DMS79 treated with DMSO at 0.1 percent for 48 hours (cell line): Measurements from ENCODE around the gene STPG1.

Source experiments
- DNase-seq: peaks from one replicate; lab custom pipeline; 2025; lab: John Stamatoyannopoulos, UW

STPG1 gene

GRCh38 chr1:24426744-24427544 is 13.4 kb upstream of the STPG1 start:
- peak; percentile 86 for DNase-seq

- DNase-seq, result no peak
Observed at GRCh38 chr1:24425922-24426321, 12.3 kb upstream of the STPG1 start.

- no peak for DNase-seq
Observed at GRCh38 chr1:24425441-24425840, 11.9 kb upstream of the STPG1 start.

- DNase-seq, result no peak
Observed at GRCh38 chr1:24424990-24425389, 11.4 kb upstream of the STPG1 start.

- no peak for DNase-seq
Observed at GRCh38 chr1:24424207-24424606, 10.6 kb upstream of the STPG1 start.

- DNase-seq, result no peak
Observed at GRCh38 chr1:24421502-24421901, 7.9 kb upstream of the STPG1 start.

GRCh38 chr1:24420547-24420946 is 7.0 kb upstream of the STPG1 start:
- DNase-seq, result no peak

- peak; percentile 98 for DNase-seq
Observed at GRCh38 chr1:24418898-24419628, 5.5 kb upstream of the STPG1 start.

GRCh38 chr1:24417681-24418080 is 4.1 kb upstream of the STPG1 start:
- peak; percentile 57 for DNase-seq

GRCh38 chr1:24416666-24417391 is 3.2 kb upstream of the STPG1 start:
- DNase-seq, result peak; percentile 83

- peak; percentile 60 for DNase-seq
Observed at GRCh38 chr1:24415910-24416665, 2.5 kb upstream of the STPG1 start.

GRCh38 chr1:24415334-24415909 is 1.8 kb upstream of the STPG1 start, which contains the start of gene NIPAL3:
Gene NIPAL3 (plus strand): TSS chr1:24415802. CDS start chr1:24419548, 3,746 bp downstream.
- DNase-seq, result peak; percentile 100

- DNase-seq, result no peak
Observed at GRCh38 chr1:24414775-24415333, 1.3 kb upstream of the STPG1 start.

- DNase-seq, result no peak
Observed at GRCh38 chr1:24412408-24412807, 1.2 kb downstream of the STPG1 start.

- no peak for DNase-seq
Observed at GRCh38 chr1:24411963-24412362, 1.6 kb downstream of the STPG1 start.

- DNase-seq, result no peak
Observed at GRCh38 chr1:24410750-24411149, 2.8 kb downstream of the STPG1 start.

GRCh38 chr1:24409535-24409934 is 4.0 kb downstream of the STPG1 start:
- DNase-seq, result no peak

- DNase-seq, result no peak
Observed at GRCh38 chr1:24406788-24407187, 6.8 kb downstream of the STPG1 start.

- no peak for DNase-seq
Observed at GRCh38 chr1:24403806-24404205, 9.8 kb downstream of the STPG1 start.

GRCh38 chr1:24400065-24400464 is 13.5 kb downstream of the STPG1 start:
- DNase-seq, result no peak

GRCh38 chr1:24393892-24394291 is 19.7 kb downstream of the STPG1 start:
- no peak for DNase-seq
